Inflammatory macrophage treated with lipopolysaccharide for 1 hour (primary cell): ENCODE results near the gene ARHGAP4.

Experiments used
- DNase-seq, 2 donors: peaks; one replicate each; pipeline ENCODE4 v3.0.0-alpha.2; 2020 to 2022

ARHGAP4 gene

GRCh38 chrX:153864101-153864500 is 62.0 kb downstream of the ARHGAP4 start:
- no peak for DNase-seq

GRCh38 chrX:153863251-153863991 is 62.6 kb downstream of the ARHGAP4 start:
- no peak for DNase-seq

DNA sequence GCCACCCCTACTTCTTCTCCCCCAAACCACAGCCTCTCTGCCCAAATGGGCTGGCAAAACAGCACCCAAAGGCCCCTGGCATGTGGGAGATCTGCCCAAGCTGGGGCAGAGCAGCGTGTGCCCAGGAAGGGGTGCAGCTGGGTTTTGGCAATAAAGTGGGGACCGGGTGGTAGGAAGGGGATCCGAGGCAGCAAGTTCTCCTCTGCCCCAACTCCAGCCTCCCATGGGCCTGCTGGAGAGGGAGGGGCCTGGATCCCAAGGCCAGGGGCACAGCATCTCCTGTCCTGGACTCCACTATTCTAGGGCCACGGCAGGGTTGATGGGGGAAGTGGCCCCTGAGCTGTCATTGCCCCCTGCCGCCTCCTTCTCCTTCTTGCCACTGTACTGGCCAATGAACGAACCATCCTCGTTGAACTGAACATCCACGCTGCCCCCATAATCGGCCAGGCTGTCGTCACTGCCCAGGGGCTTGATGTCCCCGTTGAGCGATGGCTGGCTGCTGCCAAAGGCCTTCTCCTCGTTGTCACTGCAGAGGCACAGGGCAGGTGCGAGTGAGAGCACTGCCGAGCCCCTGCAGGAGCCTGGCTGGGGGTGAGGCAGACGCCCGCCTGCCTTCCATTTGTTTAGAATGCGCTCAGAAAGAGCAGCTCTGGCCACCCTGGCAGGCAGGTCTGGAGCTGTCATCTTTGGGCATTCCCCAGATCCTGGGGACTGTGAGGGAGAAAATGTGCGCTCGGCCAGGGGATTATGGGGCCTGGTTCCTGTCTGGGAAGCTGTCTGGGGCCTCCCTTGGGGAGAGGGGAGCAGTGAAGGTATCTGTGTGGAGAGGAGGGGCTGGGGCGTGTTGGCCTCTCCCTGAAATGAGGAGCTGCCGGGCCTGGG is 63.5 kb downstream of the ARHGAP4 start:
- DNase-seq = no peak

GRCh38 chrX:153861733-153862310 is 64.2 kb downstream of the ARHGAP4 start:
- DNase-seq = no peak

DNA sequence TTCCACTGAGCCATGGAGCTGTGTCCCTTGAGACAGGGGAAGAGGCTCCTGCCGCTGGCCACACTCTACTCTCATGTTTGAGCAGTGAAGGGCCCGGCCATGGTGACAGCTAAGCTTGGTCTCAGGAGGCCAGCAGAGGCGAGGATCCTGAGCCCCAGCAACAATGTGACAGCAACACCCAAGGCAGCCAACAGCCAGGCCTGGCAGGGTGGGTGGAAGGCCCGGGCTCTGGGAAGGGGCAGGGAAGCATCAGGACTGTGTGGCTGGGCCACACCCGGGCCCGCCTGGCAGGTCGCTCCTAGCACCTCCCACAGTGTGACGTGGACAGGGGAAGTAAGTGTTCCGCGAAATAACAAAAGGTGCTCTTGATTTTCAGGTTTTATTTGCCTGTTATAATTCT is 64.9 kb downstream of the ARHGAP4 start:
- no peak for DNase-seq
